H4 (cell line): ENCODE measurements around the gene SLC12A4. TPM values are rescaled to one million over a fixed set of nuclear protein-coding genes. Genes with fewer than 3 reads are reported as not detected.
"Not testable (repeated sequence)": the region's sequence is repeated elsewhere in the genome, so short reads cannot be mapped to it uniquely, and the experiment has no call there.

Experiments used
- DNase-seq: peaks from one replicate; pipeline ENCODE4 v3.0.0-alpha.2; 2015; ENCODE audit warnings: low spot score
- total RNA-seq: library from RNA; depleted of rRNA; stranded (reverse); fragments of >200 nt; shearing (Covaris generic); gene quantifications from 2 replicates; pipeline ENCODE4 v1.2.3, GENCODE V29; 2014

SLC12A4 gene
- total RNA-seq, 1 experiment from 2014 or later = 13.9 TPM

DNA sequence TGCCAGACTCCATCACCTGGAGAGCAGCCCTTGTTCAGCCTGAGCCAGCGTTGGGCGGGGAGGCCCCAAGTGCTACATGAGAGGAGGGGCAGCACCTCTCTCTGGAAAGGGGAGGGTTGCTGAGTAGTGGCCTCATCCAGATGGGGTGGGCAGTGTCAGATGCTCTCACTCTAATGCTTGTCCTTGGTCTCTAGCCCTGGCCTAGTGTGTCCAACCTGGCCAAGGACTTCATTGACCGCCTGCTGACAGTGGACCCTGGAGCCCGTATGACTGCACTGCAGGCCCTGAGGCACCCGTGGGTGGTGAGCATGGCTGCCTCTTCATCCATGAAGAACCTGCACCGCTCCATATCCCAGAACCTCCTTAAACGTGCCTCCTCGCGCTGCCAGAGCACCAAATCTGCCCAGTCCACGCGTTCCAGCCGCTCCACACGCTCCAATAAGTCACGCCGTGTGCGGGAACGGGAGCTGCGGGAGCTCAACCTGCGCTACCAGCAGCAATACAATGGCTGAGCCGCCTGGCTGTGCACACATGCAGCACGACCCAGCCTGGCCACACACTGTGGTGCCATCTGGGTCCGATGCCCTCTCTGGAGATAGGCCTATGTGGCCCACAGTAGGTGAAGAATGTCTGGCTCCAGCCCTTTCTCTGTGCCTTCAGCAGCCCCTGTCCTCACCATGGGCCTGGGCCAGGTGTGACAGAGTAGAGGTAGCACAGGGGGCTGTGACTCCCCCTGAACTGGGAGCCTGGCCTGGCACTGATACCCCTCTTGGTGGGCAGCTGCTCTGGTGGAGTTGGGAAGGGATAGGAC is 41.1 kb downstream of the SLC12A4 start:
- DNase-seq = no peak

DNA sequence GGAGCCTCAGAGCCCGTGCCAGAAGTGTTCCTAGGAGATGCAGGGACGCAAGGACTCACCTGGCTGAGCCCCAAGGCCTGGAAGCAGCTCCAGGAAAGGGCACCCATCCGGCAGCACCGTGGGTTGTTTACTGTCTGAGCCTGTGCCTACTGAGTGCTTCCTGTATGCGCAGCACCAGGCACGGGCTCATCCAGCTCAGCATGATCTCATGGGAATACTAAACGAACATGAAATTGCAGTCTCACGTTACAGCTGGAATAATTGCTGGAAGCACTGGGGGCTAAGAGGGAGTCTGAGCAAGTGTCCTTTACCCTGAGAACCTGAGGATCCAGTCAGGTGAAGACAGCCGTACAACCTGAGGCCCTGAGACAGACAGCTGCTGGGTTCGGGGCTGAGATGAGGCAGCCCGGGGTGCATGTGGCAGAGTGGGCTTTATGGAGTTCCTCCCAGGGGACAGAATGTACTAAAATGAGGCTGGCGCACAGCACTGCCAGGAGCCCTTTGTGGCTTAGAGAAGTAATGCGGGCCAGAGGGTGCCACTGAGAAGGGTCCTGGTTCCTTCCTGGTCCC is 42.2 kb downstream of the SLC12A4 start:
- DNase-seq = no peak

- DNase-seq = no peak
These were observed 44.1 kb downstream of the SLC12A4 start for GRCh38 chr16:67924140-67924906.

DNA sequence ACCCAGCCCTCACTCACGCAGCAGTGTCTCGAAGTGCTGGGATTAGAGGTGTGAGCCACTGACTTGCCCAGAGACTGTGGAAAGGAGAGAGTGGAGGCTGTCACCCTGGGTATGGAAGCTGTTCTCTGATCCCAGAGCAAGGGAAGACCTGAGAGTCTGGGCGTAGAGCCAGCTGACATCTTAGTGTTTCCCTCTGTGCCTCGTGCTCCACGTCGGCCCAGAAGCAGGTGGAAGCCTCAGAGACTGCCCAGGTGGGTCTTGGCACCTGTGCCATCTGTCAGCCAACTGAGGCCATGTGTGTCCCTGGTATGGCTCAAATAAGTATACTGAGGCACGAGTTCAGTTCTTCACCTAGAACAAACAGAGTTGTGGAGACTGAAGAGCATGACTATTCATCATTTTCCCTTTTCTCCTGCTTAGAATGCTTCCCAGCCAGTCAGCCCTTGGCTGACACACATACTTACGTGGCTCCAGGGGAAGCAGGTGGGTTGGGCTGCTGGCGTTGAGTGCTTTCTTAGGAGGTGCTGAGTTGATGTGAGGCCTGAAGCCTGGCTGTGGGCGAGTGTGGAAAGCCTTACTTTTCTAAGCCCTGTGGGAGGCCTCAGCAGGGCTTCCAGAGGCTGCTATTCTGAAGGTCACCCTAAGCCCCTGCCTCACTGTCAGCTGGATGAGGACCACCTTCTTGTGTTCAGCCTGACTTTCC is 44.9 kb downstream of the SLC12A4 start:
- DNase-seq = no peak

DNA sequence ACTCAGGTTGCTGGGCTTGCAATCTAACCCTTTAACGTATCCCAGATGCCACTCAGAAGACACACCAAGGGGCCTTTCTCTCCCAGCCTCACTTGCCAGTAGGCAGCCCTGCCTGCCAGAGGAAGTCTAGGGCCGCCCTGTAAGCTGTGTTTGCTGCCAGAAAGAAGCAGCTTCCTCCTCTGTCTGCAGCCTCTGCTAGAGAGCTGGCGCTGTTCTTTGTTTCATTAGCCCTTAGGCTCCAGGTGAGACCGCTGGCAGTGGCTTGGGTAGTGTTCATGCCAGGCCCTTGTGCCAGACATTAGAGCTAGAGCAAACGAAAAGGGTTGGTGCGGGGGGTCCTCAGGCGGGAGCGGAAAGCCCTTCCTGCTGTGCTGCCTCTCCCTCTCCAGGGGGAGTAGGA is 45.7 kb downstream of the SLC12A4 start:
- no peak for DNase-seq

DNA sequence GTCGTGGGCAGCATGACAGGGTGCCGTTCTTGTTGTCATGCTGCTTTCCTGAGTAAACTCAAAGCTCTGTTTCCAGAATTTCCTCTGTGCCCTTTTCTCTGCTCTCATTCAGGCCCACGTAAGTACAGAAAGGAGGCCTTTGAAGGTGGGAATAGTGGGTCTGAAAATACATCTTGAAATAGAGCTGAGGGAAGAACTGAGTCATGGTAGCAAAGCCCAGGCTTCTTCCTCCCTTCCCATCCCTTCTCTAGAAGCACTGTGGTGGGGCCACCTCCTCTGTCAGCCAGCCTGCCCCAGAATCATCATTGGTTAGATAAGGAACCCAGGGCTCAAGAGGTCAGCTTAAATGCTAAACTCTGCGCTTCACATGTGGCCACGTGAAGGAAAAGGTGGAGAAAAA is 46.2 kb downstream of the SLC12A4 start:
- no peak for DNase-seq

- DNase-seq = no peak
These were observed 48.7 kb downstream of the SLC12A4 start for GRCh38 chr16:67919622-67920221.

- DNase-seq = no peak
These were observed 50.6 kb downstream of the SLC12A4 start for GRCh38 chr16:67917852-67918236.

DNA sequence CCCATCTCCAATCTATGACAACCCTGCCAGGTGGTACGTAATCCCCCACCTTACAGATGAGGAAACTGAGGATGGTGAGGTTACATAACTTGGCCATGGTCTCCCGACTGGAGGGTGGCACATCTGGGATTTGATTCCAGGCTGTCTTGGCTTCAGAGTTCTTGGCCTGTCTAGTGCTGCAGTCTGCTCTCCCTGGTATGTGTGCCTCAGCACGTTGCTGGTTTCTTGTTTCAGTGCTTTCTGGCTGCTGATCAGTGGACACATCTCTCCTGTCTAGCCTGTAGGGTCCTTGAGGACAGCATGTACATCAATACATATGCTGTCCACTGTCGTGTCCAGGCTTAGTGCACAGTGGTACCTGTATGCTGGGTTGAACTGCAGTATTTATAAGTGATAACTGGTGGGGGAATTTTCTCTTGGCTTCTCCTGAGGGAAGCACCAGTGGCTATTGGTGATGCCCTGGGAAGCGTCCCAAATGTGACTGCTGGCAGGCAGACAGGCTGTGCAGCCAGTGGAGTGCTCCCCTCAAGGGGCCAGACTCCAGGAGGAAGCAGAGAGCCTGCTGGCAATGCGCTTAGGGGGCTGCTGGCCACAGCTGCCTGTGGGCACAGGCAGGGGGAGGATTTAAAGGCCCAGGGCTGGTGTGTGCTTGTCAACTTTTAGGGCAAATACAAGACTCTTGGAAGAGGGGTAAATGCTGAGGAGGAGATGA is 51.1 kb downstream of the SLC12A4 start:
- DNase-seq = no peak

DNA sequence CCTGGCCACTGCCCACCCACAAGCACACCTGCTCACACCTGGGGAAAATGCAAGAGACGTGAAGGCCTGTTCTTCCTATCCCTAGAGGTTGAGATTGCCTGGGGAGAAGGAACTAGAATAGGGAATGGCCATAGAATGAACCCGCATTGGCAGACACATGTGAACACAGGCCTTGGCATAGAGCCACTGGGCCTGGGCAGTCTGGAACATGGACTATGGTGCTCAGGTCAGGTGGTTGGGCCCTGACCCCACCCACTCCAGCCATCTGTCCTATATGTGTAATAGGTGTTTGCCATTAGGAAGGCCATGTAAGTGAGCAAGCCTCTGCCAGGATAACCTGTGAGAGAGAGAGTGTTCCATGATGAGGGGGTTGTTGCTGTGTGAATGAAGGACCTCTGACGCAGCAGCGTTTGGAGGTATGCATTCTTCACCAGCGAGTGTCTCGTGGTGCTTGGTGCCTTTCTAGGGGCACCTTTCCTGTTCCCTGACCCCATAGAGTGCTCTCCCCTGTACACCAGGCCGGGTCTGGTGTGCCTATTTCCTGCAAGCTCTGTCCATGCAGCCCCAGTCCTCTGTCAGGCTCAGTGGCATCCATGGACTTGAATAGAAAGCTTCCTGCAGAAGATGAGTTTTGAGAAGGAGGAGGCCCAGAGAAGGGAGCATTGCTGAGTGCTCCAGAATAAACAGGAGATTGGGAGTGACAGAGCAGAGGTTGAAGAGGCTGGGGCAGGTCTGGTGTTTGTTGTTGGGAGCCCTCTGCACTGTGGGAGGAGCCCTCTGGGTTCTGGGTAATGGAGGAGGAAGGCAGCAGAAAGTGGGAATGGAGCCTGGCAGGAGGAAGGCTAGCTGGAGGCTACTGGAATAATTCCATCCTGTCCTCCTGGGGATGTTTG is 52.4 kb downstream of the SLC12A4 start:
- DNase-seq = no peak

DNA sequence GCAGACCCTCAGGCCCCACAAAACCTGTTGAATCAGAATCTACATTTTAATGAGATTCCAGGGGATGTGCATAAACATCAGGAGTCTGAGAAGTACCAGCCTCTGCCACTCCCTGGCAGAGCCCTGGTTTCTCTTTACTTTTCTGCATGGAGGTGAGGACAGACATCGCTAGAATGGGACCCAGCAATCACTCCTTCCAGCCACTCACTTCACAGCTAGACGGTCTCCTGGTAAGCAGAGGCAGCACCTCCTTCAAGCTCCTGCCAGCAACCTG is 53.0 kb downstream of the SLC12A4 start:
- not testable (repeated sequence) for DNase-seq

- DNase-seq = no peak
These were observed 53.5 kb downstream of the SLC12A4 start for GRCh38 chr16:67914758-67915495.

DNA sequence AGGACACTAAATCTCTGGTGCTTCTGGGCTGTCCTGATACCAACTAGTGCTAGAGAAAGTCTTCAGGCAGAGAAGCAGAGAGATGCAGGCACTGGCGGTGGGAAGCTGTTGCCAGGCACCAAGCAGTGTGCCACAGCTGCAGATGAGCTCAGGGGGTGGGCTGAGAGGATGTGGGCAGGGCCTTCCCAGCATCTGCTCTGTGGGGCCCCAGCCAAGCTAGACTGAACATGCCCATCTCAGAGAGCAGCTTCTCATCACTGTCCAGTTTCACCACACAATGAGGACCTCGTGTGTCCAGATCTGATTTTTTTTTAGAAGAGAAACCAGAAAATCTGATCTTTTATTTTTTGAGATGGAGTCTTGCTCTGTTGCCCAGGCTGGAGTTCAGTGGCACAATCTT is 58.3 kb downstream of the SLC12A4 start:
- DNase-seq = no peak

- DNase-seq = no peak
These were observed 59.2 kb downstream of the SLC12A4 start for GRCh38 chr16:67909056-67909742.

DNA sequence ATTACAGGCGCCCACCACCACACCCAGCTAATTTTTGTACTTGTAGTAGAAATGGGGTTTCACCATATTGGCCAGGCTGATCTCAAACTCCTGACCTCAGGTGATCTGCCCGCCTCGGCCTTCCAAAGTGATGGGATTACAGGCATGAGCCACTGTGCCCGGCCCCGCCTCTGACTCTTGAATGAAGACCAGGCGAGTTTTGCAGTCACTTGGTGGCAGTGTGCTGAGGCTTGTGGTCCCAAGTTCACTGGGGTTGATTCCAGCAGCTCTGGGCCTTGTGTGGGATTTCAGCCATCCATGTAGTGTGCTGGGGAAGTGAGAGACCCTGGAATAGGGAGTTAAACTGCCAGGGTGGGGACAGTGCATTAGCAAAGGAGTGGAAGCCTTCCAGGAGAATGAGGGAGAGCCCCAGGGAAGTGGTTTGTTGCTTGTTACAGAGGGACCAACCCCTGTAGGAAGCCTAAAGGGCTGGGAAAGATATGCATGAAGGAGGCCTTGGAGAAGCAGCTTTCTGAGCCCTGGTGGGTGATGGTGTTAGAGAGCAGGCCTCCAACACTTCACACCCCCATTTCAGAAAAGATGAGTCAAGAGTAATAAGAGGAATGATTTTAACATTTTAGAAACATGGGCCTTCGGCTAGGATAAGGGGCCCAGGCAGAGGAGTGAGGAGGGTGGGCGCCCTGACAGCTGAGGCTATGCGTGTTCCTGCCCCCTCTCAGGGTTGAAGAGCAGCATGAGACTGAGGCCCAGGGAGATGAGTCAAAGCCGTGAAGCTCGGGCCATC is 60.8 kb downstream of the SLC12A4 start:
- DNase-seq = no peak

GRCh38 chr16:67902831-67903230 is 65.6 kb downstream of the SLC12A4 start:
- no peak for DNase-seq

DNA sequence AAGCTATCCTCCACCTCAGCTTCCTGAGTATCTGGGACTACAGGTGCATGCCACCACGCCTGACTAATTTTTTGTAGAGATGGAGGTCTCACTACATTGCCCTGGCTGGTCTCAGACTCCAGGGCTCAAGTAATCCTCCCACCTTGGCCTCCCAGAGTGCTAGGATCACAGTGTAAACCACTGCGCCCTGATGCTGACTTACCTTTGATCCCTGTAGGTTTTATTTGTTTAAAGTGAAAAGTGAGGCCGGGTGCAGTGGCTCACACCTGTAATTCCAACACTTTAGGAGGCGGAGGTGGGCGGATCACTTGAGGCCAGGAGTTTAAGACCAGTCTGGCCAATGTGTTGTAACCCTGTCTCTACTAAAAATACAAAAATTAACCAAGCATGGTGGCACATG is 66.7 kb downstream of the SLC12A4 start:
- no peak for DNase-seq

DNA sequence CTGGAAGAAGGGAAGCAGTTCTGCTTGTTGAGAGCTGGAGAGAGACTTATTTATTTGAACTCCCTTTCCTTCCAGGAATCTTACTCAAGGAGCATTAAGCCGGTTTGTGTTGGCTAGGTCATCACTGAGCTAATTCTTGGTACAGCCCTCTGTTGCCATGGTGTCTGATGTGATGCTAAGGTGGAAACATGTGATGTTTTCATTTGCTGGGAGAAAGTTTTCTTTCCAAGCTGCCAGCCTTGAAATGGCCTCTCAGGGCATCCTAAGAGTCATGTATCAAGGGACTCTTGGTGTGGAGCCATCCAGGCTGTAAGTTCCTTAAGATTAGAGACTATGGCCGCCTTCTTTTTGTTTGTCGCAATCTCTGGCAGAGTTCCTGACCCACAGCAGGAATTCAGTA is 71.2 kb downstream of the SLC12A4 start:
- DNase-seq = no peak
